ENCODE measurements around the gene CDKL5.

The CDKL5 gene

GRCh38 chrX:18406531-18407266, 18.7 kb upstream of the CDKL5 start:
- TF ChIP-seq, protein P1, sequence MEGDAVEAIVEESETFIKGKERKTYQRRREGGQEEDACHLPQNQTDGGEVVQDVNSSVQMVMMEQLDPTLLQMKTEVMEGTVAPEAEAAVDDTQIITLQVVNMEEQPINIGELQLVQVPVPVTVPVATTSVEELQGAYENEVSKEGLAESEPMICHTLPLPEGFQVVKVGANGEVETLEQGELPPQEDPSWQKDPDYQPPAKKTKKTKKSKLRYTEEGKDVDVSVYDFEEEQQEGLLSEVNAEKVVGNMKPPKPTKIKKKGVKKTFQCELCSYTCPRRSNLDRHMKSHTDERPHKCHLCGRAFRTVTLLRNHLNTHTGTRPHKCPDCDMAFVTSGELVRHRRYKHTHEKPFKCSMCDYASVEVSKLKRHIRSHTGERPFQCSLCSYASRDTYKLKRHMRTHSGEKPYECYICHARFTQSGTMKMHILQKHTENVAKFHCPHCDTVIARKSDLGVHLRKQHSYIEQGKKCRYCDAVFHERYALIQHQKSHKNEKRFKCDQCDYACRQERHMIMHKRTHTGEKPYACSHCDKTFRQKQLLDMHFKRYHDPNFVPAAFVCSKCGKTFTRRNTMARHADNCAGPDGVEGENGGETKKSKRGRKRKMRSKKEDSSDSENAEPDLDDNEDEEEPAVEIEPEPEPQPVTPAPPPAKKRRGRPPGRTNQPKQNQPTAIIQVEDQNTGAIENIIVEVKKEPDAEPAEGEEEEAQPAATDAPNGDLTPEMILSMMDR (conservative IDR thresholded peaks at IDR 0.05; ENCODE audit: low read depth), result no peak
- DNase-seq (ENCODE audit: low spot score), result no peak
- CTCF ChIA-PET, result no interaction called here
- no peak overlapping the region for H3K27ac ChIP-seq
- POLR2A ChIA-PET (ENCODE audit: low non-redundant PET), result no interaction called here

- POLR2A ChIA-PET (ENCODE audit: low non-redundant PET), result no interaction called here
- TF ChIP-seq, protein P1 (conservative IDR thresholded peaks at IDR 0.05; ENCODE audit: low read depth), result peak; percentile 23; the same call in 1 of the 2 replicates
- CTCF ChIA-PET, result interaction anchor here (0.6 to 1.1 kb wide), 6 partner anchors 10 to 894 kb away, joined by 3 to 4 read pairs (median 3); no protein-coding TSS in a partner anchor
- no peak overlapping the region for H3K27ac ChIP-seq
- no peak for DNase-seq (ENCODE audit: low spot score)
These were observed 15.4 kb upstream of the CDKL5 start for GRCh38 chrX:18410038-18410437.

DNA sequence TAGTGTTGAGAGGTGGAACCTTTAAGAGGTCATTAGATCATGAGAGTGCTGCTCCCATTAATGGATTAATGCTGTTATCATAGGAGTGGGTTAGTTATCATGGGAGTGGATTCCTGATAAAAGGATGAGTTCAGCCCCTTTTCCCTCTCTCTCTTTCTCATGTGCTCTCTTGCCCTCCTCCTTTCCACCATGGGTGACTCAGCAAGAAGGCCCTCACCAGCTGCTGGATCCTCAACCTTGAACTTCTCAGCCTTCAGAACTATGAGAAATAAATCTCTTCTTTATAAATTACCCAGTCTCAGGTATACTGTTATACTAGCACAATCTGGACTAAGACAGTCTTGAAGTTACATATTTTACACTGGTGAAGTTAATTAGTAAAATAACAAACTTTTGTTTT, 10.0 kb upstream of the CDKL5 start:
- H3K27ac ChIP-seq, result no peak overlapping the region
- TF ChIP-seq, protein P1 (conservative IDR thresholded peaks at IDR 0.05; ENCODE audit: low read depth), result no peak
- ChIA-PET POLR2A (ENCODE audit: low non-redundant PET) (no interaction called here), CTCF (no interaction called here)
- DNase-seq (ENCODE audit: low spot score), result no peak

GRCh38 chrX:18422325-18422724, 3.1 kb upstream of the CDKL5 start:
- TF ChIP-seq, protein P1 (conservative IDR thresholded peaks at IDR 0.05; ENCODE audit: low read depth), result no peak
- ChIA-PET CTCF (no interaction called here), POLR2A (ENCODE audit: low non-redundant PET) (no interaction called here)
- H3K27ac ChIP-seq, result no peak overlapping the region
- DNase-seq (ENCODE audit: low spot score), result no peak

DNA sequence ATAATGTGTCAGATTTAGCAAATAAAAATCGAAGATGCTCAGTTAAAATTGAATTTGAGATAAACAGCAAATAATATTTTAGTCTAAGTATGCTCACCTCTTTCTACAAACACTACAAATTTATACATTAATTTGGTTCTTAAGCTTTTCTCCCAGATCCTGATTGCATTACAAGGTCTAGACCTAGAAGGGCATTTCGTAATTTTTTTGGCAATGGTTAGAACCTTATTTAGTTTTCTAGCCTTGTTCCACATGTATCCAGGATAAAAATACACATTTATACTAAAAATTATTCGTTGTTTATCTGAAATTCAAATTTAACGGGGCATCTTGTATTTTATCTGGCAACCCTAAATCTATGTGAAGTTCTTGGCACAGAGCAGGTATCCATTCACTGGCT, 2.5 kb upstream of the CDKL5 start:
- no peak overlapping the region for H3K27ac ChIP-seq
- ChIA-PET POLR2A (ENCODE audit: low non-redundant PET) (no interaction called here), CTCF (no interaction called here)
- DNase-seq (ENCODE audit: low spot score), result no peak
- TF ChIP-seq, protein P1 (conservative IDR thresholded peaks at IDR 0.05; ENCODE audit: low read depth), result no peak

- TF ChIP-seq, protein P1 (conservative IDR thresholded peaks at IDR 0.05; ENCODE audit: low read depth), result no peak
- POLR2A ChIA-PET (ENCODE audit: low non-redundant PET), result no interaction called here
- no peak for DNase-seq (ENCODE audit: low spot score)
- peak overlapping the region; percentile 70 for H3K27ac ChIP-seq
- CTCF ChIA-PET, result no interaction called here
These were observed 768 bp upstream of the CDKL5 start for GRCh38 chrX:18424482-18425198.
